Stimulated activated CD4-positive, alpha-beta T cell treated with anti-CD3 and anti-CD28 coated beads, TNF-alpha, amount 100 ng/mL, for 24 hours (primary cell): Measurements from ENCODE around the gene KNOP1.
A peak's percentile ranks its signal among the peaks of the same experiment; 100 is the strongest.

Source experiments
- DNase-seq, 3 experiments: peaks; one replicate each; pipeline ENCODE4 v3.0.0-alpha.2; 2020; ENCODE audit warnings: low read depth in 3 of 3

Gene KNOP1, protein sequence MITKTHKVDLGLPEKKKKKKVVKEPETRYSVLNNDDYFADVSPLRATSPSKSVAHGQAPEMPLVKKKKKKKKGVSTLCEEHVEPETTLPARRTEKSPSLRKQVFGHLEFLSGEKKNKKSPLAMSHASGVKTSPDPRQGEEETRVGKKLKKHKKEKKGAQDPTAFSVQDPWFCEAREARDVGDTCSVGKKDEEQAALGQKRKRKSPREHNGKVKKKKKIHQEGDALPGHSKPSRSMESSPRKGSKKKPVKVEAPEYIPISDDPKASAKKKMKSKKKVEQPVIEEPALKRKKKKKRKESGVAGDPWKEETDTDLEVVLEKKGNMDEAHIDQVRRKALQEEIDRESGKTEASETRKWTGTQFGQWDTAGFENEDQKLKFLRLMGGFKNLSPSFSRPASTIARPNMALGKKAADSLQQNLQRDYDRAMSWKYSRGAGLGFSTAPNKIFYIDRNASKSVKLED

DNA sequence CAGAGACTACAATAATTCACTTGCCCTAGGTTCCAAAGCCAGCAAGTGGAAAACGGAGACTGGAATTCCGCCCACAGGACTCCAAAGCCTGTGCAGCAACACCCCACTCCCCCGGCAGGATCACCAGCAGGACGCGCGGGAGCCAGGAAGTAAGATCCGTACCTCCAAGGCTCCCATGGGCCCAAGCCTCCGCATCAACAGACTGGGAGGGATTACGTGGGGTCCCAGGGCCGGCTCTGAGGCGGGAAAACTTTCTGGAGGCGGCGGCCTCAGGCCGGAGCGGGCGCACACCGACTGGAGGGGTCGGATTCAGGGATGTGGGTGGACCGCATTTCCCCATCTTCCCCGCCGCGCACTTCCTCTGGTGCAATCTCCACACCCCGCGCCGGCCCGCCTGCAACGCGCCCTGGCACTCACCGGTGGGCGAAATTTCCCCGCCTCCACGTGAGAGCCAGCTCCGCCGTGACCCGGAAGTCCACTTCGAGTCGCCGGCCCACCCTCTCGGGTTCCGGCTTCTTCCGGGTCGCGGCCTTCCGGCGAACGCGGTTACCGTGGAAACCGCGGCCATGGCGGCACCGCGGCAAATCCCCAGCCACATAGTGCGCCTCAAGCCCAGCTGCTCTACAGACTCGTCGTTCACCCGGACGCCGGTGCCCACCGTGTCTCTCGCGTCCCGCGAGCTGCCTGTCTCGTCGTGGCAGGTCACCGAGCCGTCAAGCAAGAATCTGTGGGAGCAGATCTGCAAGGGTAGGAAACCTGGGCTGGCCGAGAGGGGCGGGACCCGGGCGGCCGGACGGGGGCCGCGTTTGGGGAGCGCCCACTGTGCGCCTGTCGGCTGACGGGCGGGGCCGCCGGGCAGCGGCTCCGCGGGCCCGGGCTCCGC lies at the start of gene KNOP1, which contains the start of gene IQCK:
KNOP1 (minus strand) TSS at position 487 of the 883 bp plus-strand sequence. CDS start 3,192 bp downstream, outside the sequence.
IQCK (plus strand) TSS at position 531 of the 883 bp plus-strand sequence; CDS start at position 567, 36 bp downstream.
- DNase-seq, result peak; percentile 86 to 89 (median 87)

DNA sequence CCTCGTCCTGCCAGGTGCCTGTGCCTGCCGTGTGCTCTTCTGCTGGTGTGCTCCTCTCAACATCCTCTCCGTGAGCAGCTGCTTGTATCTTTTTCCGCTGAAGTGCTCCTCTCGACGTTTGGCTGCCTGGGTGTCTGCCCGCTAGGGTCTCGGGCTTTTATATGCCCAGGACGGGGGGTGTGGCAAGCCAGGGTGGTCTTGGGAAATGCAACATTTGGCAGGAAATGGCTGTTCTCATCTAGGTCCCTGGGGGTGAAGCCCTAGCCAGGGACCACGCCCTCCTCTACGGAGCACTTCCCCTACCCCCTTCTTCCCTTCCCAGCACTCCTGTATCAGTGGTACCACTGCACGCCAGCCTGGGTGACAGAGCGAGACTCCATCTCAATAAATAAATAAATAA lies 49.5 kb upstream of the KNOP1 start:
- no peak for DNase-seq

- no peak for DNase-seq
These were observed 49.0 kb upstream of the KNOP1 start for GRCh38 chr16:19766988-19767387.

- DNase-seq, result no peak
These were observed 48.5 kb upstream of the KNOP1 start for GRCh38 chr16:19766554-19766884.

DNA sequence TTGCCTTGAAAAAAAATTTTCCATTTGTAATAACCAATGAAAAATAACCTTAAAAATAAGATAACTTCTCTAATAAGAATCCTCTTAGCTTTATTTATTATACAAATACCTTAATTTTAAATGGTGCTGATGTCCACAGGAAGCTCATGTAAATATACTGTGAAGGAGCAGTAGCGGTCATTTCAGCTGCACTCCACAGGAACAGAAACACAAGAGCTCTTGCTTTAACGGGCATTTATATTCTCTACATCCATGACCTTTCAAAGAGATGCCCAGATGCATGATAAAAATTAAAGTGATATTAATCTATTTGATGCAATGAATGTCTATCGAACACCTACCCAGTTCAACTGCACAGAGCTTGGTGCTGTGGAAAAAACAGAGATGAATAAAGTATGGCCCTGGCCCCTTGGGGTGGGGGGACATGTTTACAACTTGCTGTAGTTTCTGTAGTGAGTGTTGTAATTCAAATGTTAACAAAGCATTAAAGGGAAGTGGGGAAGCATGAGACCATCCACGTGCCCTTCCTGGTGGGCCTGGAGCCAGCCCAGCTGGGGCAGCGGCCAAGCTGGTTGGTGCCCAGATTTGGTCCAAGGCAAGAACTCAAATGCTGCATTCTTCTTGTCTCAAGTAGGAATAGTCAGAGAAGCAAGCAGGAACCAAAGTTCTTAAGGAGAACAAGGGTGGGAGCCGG lies 48.0 kb upstream of the KNOP1 start:
- DNase-seq, result no peak

GRCh38 chr16:19760356-19761060 lies 42.5 kb upstream of the KNOP1 start:
- DNase-seq, result no peak

DNA sequence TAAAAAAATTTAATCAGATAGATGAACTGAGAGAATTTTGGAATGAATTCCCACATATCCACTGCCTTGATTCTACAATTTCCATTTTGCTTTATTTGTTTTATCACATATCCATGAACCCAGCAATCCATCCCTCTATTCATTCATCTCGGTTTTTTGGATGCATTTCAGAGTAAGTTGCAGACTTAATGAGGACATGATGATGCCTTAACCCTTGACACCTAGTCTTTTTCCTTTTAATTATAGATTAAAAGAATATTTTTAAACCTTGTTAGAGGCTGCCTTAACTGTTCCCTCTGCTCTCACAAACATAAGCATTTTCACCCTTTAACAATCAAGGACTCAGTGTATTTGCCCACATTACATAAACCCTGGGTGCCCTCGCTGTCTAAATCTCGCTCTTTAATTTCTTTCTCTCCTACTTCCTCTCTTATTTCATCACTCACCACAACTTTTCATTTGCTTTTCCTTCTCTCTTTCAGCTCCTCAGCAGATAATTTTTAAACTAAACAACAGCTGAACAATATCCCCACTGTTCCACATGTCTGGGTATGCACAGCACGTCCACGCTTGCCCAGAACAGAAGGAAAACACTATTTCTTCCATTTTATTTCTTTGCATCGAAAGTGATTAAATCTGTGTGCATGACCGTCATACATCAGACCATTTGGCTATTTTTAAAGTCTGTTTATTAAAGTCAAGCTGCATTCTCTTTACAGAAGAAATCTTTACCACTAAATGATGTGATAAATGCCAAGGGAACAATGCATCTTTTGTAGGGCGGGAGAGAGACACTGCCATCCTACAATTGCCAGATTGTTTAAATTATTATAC lies 40.0 kb upstream of the KNOP1 start:
- no peak for DNase-seq

GRCh38 chr16:19757026-19757425 lies 39.0 kb upstream of the KNOP1 start:
- no peak for DNase-seq

- no peak for DNase-seq
These were observed 37.2 kb upstream of the KNOP1 start for GRCh38 chr16:19755268-19755667.

DNA sequence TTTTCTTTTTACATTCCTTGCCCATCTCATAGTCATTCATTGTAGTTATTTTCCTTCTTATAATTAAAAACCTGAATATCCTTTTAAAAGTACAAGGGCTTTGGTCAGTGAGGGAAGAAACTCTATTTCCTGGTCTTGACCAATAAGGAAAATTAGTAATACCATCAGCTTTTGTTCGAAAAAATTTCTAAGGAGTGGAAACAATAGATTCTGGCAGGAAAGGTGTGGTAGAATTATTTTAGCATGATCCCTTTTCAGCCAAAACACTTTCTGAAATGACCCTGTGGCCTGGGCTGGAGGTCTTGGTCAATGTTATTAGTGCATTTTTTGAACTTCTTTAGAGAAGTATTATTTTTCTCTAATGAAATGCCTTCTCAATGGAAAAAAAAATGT lies 36.6 kb upstream of the KNOP1 start:
- DNase-seq, result no peak

DNA sequence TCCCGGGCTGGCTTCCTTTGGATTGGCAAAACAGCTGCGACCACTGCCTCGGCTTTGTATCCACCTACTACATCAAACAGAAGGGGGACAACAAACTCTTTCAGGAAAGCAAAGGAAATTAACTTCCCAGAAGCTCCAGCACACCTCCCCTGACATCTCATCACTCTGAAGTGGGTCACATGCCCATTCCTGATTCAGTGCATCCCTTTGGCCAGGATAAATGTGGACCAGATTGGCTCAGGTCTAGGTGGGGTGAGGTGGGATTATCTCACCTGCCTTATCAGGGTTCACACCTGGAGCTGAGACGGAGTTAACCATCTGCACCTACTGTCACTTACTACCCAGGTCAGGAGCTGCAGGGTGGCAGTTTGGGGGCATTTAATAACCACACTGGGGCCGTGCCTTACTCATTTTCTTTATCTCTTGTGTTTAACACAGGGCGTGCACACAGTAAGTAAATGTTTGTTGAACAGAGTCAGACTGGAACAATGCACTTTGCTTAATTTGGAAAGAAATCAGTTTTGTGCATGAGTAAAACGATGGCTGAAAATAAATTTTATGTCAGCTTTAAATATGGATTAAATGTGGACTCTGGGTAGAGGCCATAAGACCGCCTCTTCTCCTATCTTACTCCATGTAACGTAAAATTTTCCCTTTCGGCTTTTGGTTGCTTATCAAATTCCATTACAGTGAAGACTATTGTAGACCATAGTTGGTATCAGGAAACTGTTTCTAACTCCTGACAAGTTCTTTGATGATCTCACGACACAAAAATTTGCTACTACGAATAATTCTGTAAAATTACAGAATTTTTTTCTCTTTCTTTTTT lies 36.0 kb upstream of the KNOP1 start:
- no peak for DNase-seq

DNA sequence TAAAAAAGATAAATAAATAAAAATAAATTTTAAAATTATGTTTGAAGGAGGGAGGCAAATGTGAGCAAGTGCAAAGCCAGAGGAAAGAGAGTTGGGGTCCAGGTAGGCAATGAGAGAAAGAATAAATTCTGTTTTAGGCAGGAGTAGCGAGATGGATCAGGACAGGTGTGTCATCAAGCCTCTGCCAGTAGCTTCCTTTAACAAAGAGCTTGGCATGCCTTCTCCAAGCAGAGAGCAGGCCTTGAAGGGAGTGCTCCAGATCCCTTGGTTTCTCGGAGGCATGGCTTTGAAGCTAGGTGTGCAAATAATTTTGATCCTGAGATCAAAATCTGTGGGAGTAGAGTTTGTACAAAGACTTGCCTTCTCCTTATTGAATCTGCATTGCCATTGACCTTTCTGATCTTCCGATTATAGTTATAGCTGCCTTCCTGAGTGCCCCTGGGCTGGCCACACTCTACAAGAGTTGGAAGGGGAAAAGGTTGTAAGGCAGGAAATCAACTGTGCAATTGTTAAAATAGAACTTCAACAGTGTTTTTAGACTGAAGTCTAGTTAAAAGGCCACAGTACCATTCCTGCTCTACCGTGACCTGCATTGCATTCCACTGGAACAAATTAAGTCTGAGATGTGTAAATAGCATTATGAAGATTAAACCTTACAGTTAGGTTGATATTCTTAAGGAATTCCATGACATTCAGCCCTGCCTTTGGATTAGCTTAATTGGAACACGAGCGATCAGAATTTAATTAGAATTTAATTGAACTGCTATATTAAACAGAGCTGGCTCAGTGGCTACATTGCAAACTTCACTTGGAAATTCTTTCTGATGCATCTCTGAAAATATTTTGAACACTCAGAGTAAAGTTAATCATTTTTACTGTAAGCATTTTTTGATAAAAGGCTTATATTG lies 33.7 kb upstream of the KNOP1 start:
- no peak for DNase-seq

GRCh38 chr16:19749571-19750080 lies 31.6 kb upstream of the KNOP1 start:
- DNase-seq, result no peak

DNA sequence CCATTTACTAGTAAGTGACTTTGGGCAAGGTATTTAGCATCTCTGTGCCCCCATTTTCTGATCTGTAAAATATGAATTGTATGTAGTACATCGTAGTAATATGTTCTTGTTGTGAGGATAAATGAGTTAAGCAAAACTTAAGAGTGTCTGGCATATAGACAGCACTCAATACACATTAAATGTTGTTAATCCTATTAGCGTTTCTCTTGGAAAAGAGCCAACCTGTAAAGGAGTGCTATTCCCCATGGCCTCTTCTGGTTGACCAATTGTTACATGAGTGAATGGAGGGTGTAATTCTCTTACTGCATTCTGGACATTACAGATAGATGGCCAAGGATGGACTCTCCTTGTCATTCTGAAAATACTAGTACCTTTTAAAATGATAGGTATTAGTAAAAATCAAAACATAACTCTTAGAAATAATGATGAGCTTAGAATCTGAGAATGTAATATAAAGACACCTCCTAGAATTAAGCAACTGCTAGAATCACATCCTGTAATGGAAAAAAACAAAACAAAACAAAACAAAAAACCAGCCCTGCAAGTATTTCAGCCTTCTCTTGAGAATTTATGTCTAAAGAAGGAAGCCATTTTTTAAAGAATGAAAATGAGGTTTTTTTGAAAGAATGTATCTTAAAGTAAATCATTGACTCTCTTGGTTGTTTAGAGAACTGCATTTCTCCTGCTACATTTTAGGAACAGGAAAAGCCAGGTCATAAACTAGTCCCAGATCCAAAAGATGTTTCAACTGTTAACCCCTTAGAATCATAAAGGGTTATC lies 30.6 kb upstream of the KNOP1 start:
- DNase-seq, result no peak

GRCh38 chr16:19746561-19746960 lies 28.5 kb upstream of the KNOP1 start:
- no peak for DNase-seq

DNA sequence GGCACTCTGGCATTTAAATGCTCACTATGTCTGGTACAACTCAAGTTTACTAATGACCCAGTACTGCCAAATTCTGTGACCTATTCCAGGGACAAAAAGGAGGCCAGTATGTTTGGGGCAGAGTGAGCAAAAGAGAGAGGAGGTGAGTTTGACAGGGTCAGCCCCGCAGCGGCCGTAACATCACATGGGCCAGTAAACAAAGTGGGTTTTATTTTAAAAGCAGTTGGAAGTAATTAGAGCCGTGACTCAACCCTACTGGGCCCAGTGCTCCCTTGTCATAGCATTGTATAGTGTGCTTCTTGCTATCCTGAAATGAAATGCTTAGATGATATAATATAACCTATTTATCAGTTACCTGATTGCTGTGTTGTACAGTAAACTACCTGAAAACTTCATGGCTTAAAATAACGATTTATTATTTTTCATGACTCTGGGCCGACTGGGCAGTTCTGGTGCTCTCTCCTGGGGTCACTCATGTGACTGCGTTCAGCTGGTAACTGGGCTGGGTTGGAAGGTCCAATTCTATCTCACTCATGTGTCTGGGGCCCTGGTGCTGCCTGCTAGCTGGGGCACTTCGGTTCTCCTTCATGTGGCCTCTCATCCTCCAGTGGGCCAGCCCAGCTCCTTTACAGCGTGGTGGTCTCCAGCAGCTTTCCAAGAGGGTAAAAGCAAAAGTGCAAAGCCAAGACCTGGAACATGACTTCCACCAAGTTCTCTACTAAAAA lies 27.4 kb upstream of the KNOP1 start:
- no peak for DNase-seq

GRCh38 chr16:19744670-19745069 lies 26.6 kb upstream of the KNOP1 start:
- DNase-seq, result no peak
